SK-N-SH (cell line): ENCODE results near the gene TSGA10. TPM values are rescaled to one million over a fixed set of nuclear protein-coding genes. Genes with fewer than 3 reads are reported as not detected.

Experiments used
- CTCF ChIA-PET: fragments of 300-600, 350-600 bp; formaldehyde crosslinking; extraction: SDS; loops from one replicate; lab custom pipeline; 2021; lab: Yijun Ruan, JAX
- POLR2A ChIA-PET: fragments of 350-600 bp; sonication (Branson Sonifier 250); formaldehyde crosslinking; extraction: SDS; loops from one replicate; lab custom pipeline; 2020; ENCODE audit warnings: antibody characterized with exemption, inconsistent platforms; lab: Yijun Ruan, JAX
- DNase-seq: peaks from one replicate; pipeline ENCODE4 v3.0.0; 2012
- H2AFZ ChIP-seq: fragments of 200-600 bp; sonication (generic); 2 replicates; pipeline ENCODE4 v1.8.1; 2016; ENCODE audit warnings: antibody characterized with exemption, mild to moderate bottlenecking, low read depth
- H3F3A ChIP-seq: fragments of 200-600 bp; sonication (generic); replicated peaks from 2 replicates; pipeline ENCODE3; 2016; ENCODE audit warnings: antibody characterized with exemption, mild to moderate bottlenecking; ENCODE audit not compliant: insufficient read depth
- H3K27ac ChIP-seq, 2 experiments: fragments of 200-500 bp in 1 of 2; fragments of 200-600 bp in 1 of 2; sonication (Bioruptor generic) in 1 of 2; sonication (generic), shearing (Covaris generic) in 1 of 2; 2 replicates each; pipeline versions ENCODE4 v1.5.1 to v1.6.1; 2014 to 2016; ENCODE audit warnings: low read depth in 2 of 2, inconsistent platforms in 1 of 2, low read length in 1 of 2, mild to moderate bottlenecking in 1 of 2, mixed read lengths in 1 of 2
- H3K27me3 ChIP-seq: fragments of 200-600 bp; sonication (generic), shearing (Covaris generic); 2 replicates; pipeline ENCODE4 v1.6.1; 2016; ENCODE audit warnings: mixed run types; ENCODE audit not compliant: insufficient read depth
- H3K36me3 ChIP-seq, 2 experiments: fragments of 200-500 bp in 1 of 2; fragments of 200-600 bp in 1 of 2; sonication (Bioruptor generic) in 1 of 2; sonication (generic) in 1 of 2; replicated peaks in 1 of 2; 2 replicates each; pipeline versions ENCODE3 to v1.5.1; 2014 to 2016; ENCODE audit warnings: low read length in 1 of 2, mild to moderate bottlenecking in 1 of 2; ENCODE audit not compliant: insufficient read depth in 2 of 2, control insufficient read depth in 1 of 2
- H3K4me1 ChIP-seq, 2 experiments: fragments of 200-500 bp in 1 of 2; fragments of 200-600 bp in 1 of 2; sonication (Bioruptor generic) in 1 of 2; sonication (generic), shearing (Covaris generic) in 1 of 2; 2 replicates each; pipeline versions ENCODE4 v1.5.1 to v1.6.1; 2014 to 2016; ENCODE audit warnings: low read depth in 1 of 2, low read length in 1 of 2, mixed run types in 1 of 2; ENCODE audit not compliant: insufficient read depth in 2 of 2, control insufficient read depth in 1 of 2
- H3K4me2 ChIP-seq: fragments of 200-600 bp; sonication (generic), shearing (Covaris generic); 2 replicates; pipeline ENCODE4 v1.6.1; 2017; ENCODE audit warnings: mixed run types
- H3K4me3 ChIP-seq, 2 experiments: fragments of 200-500 bp in 1 of 2; fragments of 200-600 bp in 1 of 2; sonication (Bioruptor generic) in 1 of 2; sonication (generic), shearing (Covaris generic) in 1 of 2; 2 replicates each; pipeline versions ENCODE4 v1.5.1 to v1.8.1; 2014 to 2016; ENCODE audit warnings: low read depth in 2 of 2, inconsistent platforms in 1 of 2, low read length in 1 of 2, mild to moderate bottlenecking in 1 of 2, mixed read lengths in 1 of 2, moderate library complexity in 1 of 2
- H3K79me2 ChIP-seq: fragments of 200-600 bp; sonication (generic); 2 replicates; pipeline ENCODE4 v1.8.1; 2017; ENCODE audit warnings: mild to moderate bottlenecking; ENCODE audit not compliant: insufficient read depth
- H3K9ac ChIP-seq: fragments of 200-600 bp; sonication (generic); 2 replicates; pipeline ENCODE4 v1.6.1; 2017; ENCODE audit warnings: mixed run types
- H3K9me2 ChIP-seq: fragments of 200-600 bp; sonication (generic); 2 replicates; pipeline ENCODE4 v1.6.1; 2017; ENCODE audit warnings: mixed run types
- H3K9me3 ChIP-seq: fragments of 200-600 bp; sonication (generic); 2 replicates; pipeline ENCODE4 v1.6.1; 2017; ENCODE audit warnings: mixed run types, mild to moderate bottlenecking, moderate library complexity
- H4K20me1 ChIP-seq: fragments of 200-600 bp; sonication (generic); 2 replicates; pipeline ENCODE4 v1.6.1; 2017; ENCODE audit warnings: mild to moderate bottlenecking, mixed run types; ENCODE audit not compliant: insufficient read depth
- CHD2 ChIP-seq: fragments of 150-350 bp; IDR thresholded peaks from 2 replicates; pipeline ENCODE4 v1.6.1; 2018; ENCODE audit warnings: low read length; ENCODE audit not compliant: partially characterized antibody
- EP300 ChIP-seq, 2 experiments: IDR thresholded peaks; 2 replicates each; pipeline versions ENCODE4 v1.4.0 to v1.6.1; 2012; ENCODE audit warnings: borderline replicate concordance in 1 of 2, low read depth in 1 of 2, low read length in 1 of 2
- EZH2phosphoT487 ChIP-seq: fragments of 200-600 bp; sonication (generic); IDR thresholded peaks from 2 replicates; pipeline ENCODE4 v1.6.1; 2017; ENCODE audit warnings: low read depth, mixed run types, mild to moderate bottlenecking, antibody characterized with exemption, moderate library complexity, borderline replicate concordance
- FOSL2 ChIP-seq: IDR thresholded peaks from 2 replicates; pipeline ENCODE4 v1.4.0; 2012; ENCODE audit warnings: low read depth, mild to moderate bottlenecking, moderate library complexity, borderline replicate concordance
- FOXJ3 ChIP-seq: sonication (generic); formaldehyde crosslinking; IDR thresholded peaks from 2 replicates; pipeline ENCODE4 v1.5.1; 2020; ENCODE audit warnings: mild to moderate bottlenecking, missing genetic modification reagents
- FOXM1 ChIP-seq: IDR thresholded peaks from 2 replicates; pipeline ENCODE4 v1.4.0; 2012; ENCODE audit warnings: low read depth, mild to moderate bottlenecking
- GABPA ChIP-seq: IDR thresholded peaks from 2 replicates; pipeline ENCODE4 v1.4.0; 2012; ENCODE audit warnings: low read depth, mild to moderate bottlenecking
- GATA2 ChIP-seq: sonication (generic); formaldehyde crosslinking; IDR thresholded peaks from 2 replicates; pipeline ENCODE4 v1.5.0; 2020; ENCODE audit warnings: mild to moderate bottlenecking, missing genetic modification reagents
- IRF3 ChIP-seq: fragments of 150-350 bp; IDR thresholded peaks from 2 replicates; pipeline ENCODE4 v1.6.1; 2016; ENCODE audit warnings: mild to moderate bottlenecking, low read depth, low read length
- JUND ChIP-seq: IDR thresholded peaks from 2 replicates; pipeline ENCODE4 v1.4.0; 2012
- MAX ChIP-seq: IDR thresholded peaks from 2 replicates; pipeline ENCODE4 v1.4.0; 2012; ENCODE audit warnings: low read depth
- MXI1 ChIP-seq: IDR thresholded peaks from 2 replicates; pipeline ENCODE4 v1.6.1; 2012; ENCODE audit warnings: mild to moderate bottlenecking, low read depth, low read length, improper control_type of control experiment
- NFIC ChIP-seq: IDR thresholded peaks from 2 replicates; pipeline ENCODE4 v1.4.0; 2012; ENCODE audit warnings: borderline replicate concordance
- NRF1 ChIP-seq: IDR thresholded peaks from 2 replicates; pipeline ENCODE4 v1.6.1; 2012; ENCODE audit warnings: low read depth, mild to moderate bottlenecking, low read length
- PBX3 ChIP-seq: IDR thresholded peaks from 2 replicates; pipeline ENCODE4; 2012
- POLR2AphosphoS5 ChIP-seq: IDR thresholded peaks from 2 replicates; pipeline ENCODE4 v1.6.1; 2012; ENCODE audit warnings: low read depth, low read length
- RCOR1 ChIP-seq: fragments of 150-350 bp; IDR thresholded peaks from 2 replicates; pipeline ENCODE4 v1.6.1; 2017; ENCODE audit warnings: antibody characterized with exemption, low read length
- RFX5 ChIP-seq: IDR thresholded peaks from 2 replicates; pipeline ENCODE4 v1.6.1; 2012; ENCODE audit warnings: mild to moderate bottlenecking, improper control_type of control experiment, low read length
- RXRA ChIP-seq: IDR thresholded peaks from 2 replicates; pipeline ENCODE4 v1.4.0; 2012; ENCODE audit warnings: low read depth, mild to moderate bottlenecking, borderline replicate concordance
- SMC3 ChIP-seq: IDR thresholded peaks from 2 replicates; pipeline ENCODE4 v1.6.1; 2012; ENCODE audit warnings: low read depth, low read length, improper control_type of control experiment
- TCF12 ChIP-seq: IDR thresholded peaks from 2 replicates; pipeline ENCODE4 v1.4.0; 2012
- TEAD4 ChIP-seq: IDR thresholded peaks from 2 replicates; pipeline ENCODE4 v1.4.0; 2012; ENCODE audit warnings: mild to moderate bottlenecking, borderline replicate concordance; ENCODE audit not compliant: insufficient read depth
- USF2 ChIP-seq: fragments of 150-350 bp; IDR thresholded peaks from 2 replicates; pipeline ENCODE4 v1.6.1; 2017; ENCODE audit warnings: antibody characterized with exemption, low read length, low read depth, borderline replicate concordance
- ZBTB33 ChIP-seq: IDR thresholded peaks from 2 replicates; pipeline ENCODE4 v1.4.0; 2012; ENCODE audit warnings: low read depth, borderline replicate concordance
- WGBS: methylation state at CpG from one replicate; pipeline ENCODE4 v1.1.6; 2017; ENCODE audit warnings: low lambda C conversion rate; 5-methylcytosine and 5-hydroxymethylcytosine counted together
- polyA plus RNA-seq, 3 experiments: library from polyadenylated mRNA; depleted of rRNA; stranded (reverse); fragments of >200 nt; gene quantifications; 2 replicates each; pipeline ENCODE4 v1.2.3, GENCODE V29; 2012

Gene TSGA10
- polyA plus RNA-seq, 1 of the 3 experiments (the other 2 are of a cell fraction): 1.8 TPM

GRCh38 chr2:99111945-99112344 is 42.8 kb downstream of the TSGA10 start:
- 97% methylated on average over 1 of the region's 1 CpG for WGBS
- POLR2A ChIA-PET: no interaction called here
- no peak overlapping the region for H2AFZ ChIP-seq

GRCh38 chr2:99111236-99111635 is 43.5 kb downstream of the TSGA10 start:
- WGBS: 68% methylated on average over 2 of the region's 2 CpGs
- TF ChIP-seq RCOR1: no peak
- no peak for TF ChIP-seq RXRA
- no peak for TF ChIP-seq MXI1
- no peak for TF ChIP-seq USF2
- no peak for TF ChIP-seq TCF12
- TF ChIP-seq GATA2 (CRISPR knock-in tag): no peak
- TF ChIP-seq EP300 (IDR thresholded peaks at IDR 0.05; ENCODE audit: borderline replicate concordance in 1 of 2, low read depth in 1 of 2, low read length in 1 of 2): no peak
- no peak for TF ChIP-seq MAX
- TF ChIP-seq SMC3: no peak
- TF ChIP-seq PBX3: no peak
- no peak for TF ChIP-seq NRF1
- TF ChIP-seq RFX5: no peak
- no peak for TF ChIP-seq FOXM1
- TF ChIP-seq NFIC: no peak
- TF ChIP-seq FOSL2: no peak
- no peaks in the 10 kb centered on the region for H3K4me1 ChIP-seq
- ChIA-PET POLR2A (no interaction called here), CTCF (no interaction called here)
- H3K4me2 ChIP-seq: no peak overlapping the region
- H3F3A ChIP-seq: no peaks in the 10 kb centered on the region
- no peaks in the 10 kb centered on the region for H4K20me1 ChIP-seq
- H3K27ac ChIP-seq: no peak overlapping the region
- no peak overlapping the region for H3K4me3 ChIP-seq
- DNase-seq: no peak
- H3K27me3 ChIP-seq: no peaks in the 10 kb centered on the region
- H3K9ac ChIP-seq: no peak overlapping the region
- H2AFZ ChIP-seq: no peak overlapping the region
- H3K9me3 ChIP-seq: no peaks in the 10 kb centered on the region
- H3K79me2 ChIP-seq: no peaks in the 10 kb centered on the region
- H3K36me3 ChIP-seq: no peaks in the 10 kb centered on the region
- no peaks in the 10 kb centered on the region for H3K9me2 ChIP-seq

More at GRCh38 chr2:99111945-99112344, 42.8 kb downstream of the TSGA10 start:
- Histone ChIP-seq H3K4me3 (no peak overlapping the region), H3F3A (no peaks in the 10 kb centered on the region), H3K4me2 (no peak overlapping the region), H3K27ac (no peak overlapping the region), H3K9ac (no peak overlapping the region), H3K27me3 (no peaks in the 10 kb centered on the region), H3K9me2 (no peaks in the 10 kb centered on the region), H3K4me1 (no peaks in the 10 kb centered on the region), H3K9me3 (no peaks in the 10 kb centered on the region), H4K20me1 (no peaks in the 10 kb centered on the region), H3K36me3 (no peaks in the 10 kb centered on the region), H3K79me2 (no peaks in the 10 kb centered on the region)
- no peak for DNase-seq
- no peak for TF ChIP-seq EZH2phosphoT487
- TF ChIP-seq GATA2 (CRISPR knock-in tag): no peak
- TF ChIP-seq POLR2AphosphoS5: no peak
- TF ChIP-seq FOXJ3 (CRISPR knock-in tag): no peak
- TF ChIP-seq ZBTB33: no peak
- TF ChIP-seq TEAD4: no peak
- TF ChIP-seq GABPA: no peak
- no peak for TF ChIP-seq JUND
- TF ChIP-seq CHD2: no peak
- TF ChIP-seq IRF3: no peak
- no peak for TF ChIP-seq TCF12
- no peak for TF ChIP-seq FOXM1
- CTCF ChIA-PET: no interaction called here
